MCF 10A (cell line): Measurements from ENCODE around the gene CELA1. TPM values are rescaled to one million over a fixed set of nuclear protein-coding genes. Genes with fewer than 3 reads are reported as not detected.

Source experiments
- BruUV-seq: library from RNA; stranded (reverse); fragments of 400-500 nt; replicated peaks from 2 replicates; lab custom pipeline; 2021; lab: Mats Ljungman, UMichigan
- CTCF ChIA-PET: fragments of 300-600 bp; sonication (Branson Sonifier 250); formaldehyde crosslinking; extraction: SDS; loops from one replicate; lab custom pipeline; 2021; ENCODE audit warnings: antibody characterized with exemption, inconsistent platforms; lab: Yijun Ruan, JAX
- POLR2A ChIA-PET: fragments of 300-600, 350-650 bp; sonication (Branson Sonifier 250); formaldehyde crosslinking; extraction: SDS; loops from one replicate; lab custom pipeline; 2020; ENCODE audit warnings: antibody characterized with exemption, inconsistent platforms; lab: Yijun Ruan, JAX
- DNase-seq: peaks from one replicate; pipeline ENCODE4 v3.0.0-alpha.2; 2018; ENCODE audit not compliant: unreplicated experiment
- H3K27ac Mint-ChIP-seq: one replicate; pipeline ENCODE4 v1.8.0; 2022; ENCODE audit warnings: mild to moderate bottlenecking, low read depth, mixed read lengths; ENCODE audit not compliant: unreplicated experiment
- H3K27me3 Mint-ChIP-seq: one replicate; pipeline ENCODE4 v1.8.0; 2022; ENCODE audit warnings: mixed read lengths; ENCODE audit not compliant: insufficient read depth, unreplicated experiment
- H3K36me3 Mint-ChIP-seq: one replicate; pipeline ENCODE4 v1.8.0; 2022; ENCODE audit warnings: mild to moderate bottlenecking, moderate library complexity, mixed read lengths; ENCODE audit not compliant: insufficient read depth, unreplicated experiment
- H3K4me1 Mint-ChIP-seq: one replicate; pipeline ENCODE4 v1.8.0; 2022; ENCODE audit warnings: mixed read lengths; ENCODE audit not compliant: insufficient read depth, unreplicated experiment
- H3K4me3 Mint-ChIP-seq: one replicate; pipeline ENCODE4 v1.8.0; 2022; ENCODE audit warnings: mild to moderate bottlenecking, moderate library complexity, mixed read lengths; ENCODE audit not compliant: unreplicated experiment
- H3K9me3 Mint-ChIP-seq: one replicate; pipeline ENCODE4 v1.8.0; 2022; ENCODE audit warnings: mixed read lengths; ENCODE audit not compliant: unreplicated experiment
- CTCF ChIP-seq: fragments of 200-600 bp; IDR thresholded peaks from one replicate; pipeline ENCODE4 v1.8.0; 2022; ENCODE audit warnings: antibody characterized with exemption, mild to moderate bottlenecking; ENCODE audit not compliant: unreplicated experiment
- intact Hi-C: fragments of 100-400 bp; cut with micrococcal nuclease; formaldehyde crosslinking; loops from 2 replicates; pipeline ENCODE4 v1.14.1; 2022
- total RNA-seq: library from RNA; stranded (reverse); gene quantifications from 2 replicates; pipeline ENCODE4 v1.2.3, GENCODE V29; 2022

CELA1 gene
- total RNA-seq, 1 experiment from 2014 or later, result not detected

- intact Hi-C loops, result no loop called here
- ChIA-PET POLR2A (interaction anchor here (0.7 to 1.2 kb wide), 2 partner anchors 9 to 321 kb away, joined by 3 to 4 read pairs; no protein-coding TSS in a partner anchor), CTCF (no interaction called here)
- H3K27ac Mint-ChIP-seq, result no peak overlapping the region
- H3K36me3 Mint-ChIP-seq, result peaks cover 9% of the 10 kb centered on the region
- no peaks in the 10 kb centered on the region for H3K27me3 Mint-ChIP-seq
- H3K9me3 Mint-ChIP-seq, result no peaks in the 10 kb centered on the region
- H3K4me1 Mint-ChIP-seq, result no peaks in the 10 kb centered on the region
- H3K4me3 Mint-ChIP-seq, result no peak overlapping the region
- no peak for TF ChIP-seq CTCF
- BruUV-seq, result no TSS peak
- DNase-seq, result no peak
These were observed 16.4 kb upstream of the CELA1 start for GRCh38 chr12:51362747-51363342.

GRCh38 chr12:51362307-51362706 lies 15.8 kb upstream of the CELA1 start:
- no peaks in the 10 kb centered on the region for H3K9me3 Mint-ChIP-seq
- DNase-seq, result no peak
- H3K4me1 Mint-ChIP-seq, result no peaks in the 10 kb centered on the region
- ChIA-PET CTCF (no interaction called here), POLR2A (interaction anchor here (0.7 to 1.2 kb wide), 2 partner anchors 9 to 322 kb away, joined by 3 to 4 read pairs; no protein-coding TSS in a partner anchor)
- peaks cover 12% of the 10 kb centered on the region for H3K36me3 Mint-ChIP-seq
- no peak overlapping the region for H3K4me3 Mint-ChIP-seq
- BruUV-seq, result no TSS peak
- intact Hi-C loops, result no loop called here
- no peaks in the 10 kb centered on the region for H3K27me3 Mint-ChIP-seq
- no peak overlapping the region for H3K27ac Mint-ChIP-seq
- TF ChIP-seq CTCF, result no peak

- no TSS peak for BruUV-seq
- POLR2A ChIA-PET, result interaction anchor here (0.9 kb wide), 1 partner anchor 42 kb away, joined by 4 read pairs; no protein-coding TSS in a partner anchor
- Mint-ChIP-seq H3K4me3 (no peak overlapping the region), H3K4me1 (no peaks in the 10 kb centered on the region), H3K36me3 (peaks cover 12% of the 10 kb centered on the region), H3K9me3 (no peaks in the 10 kb centered on the region), H3K27ac (no peak overlapping the region), H3K27me3 (no peaks in the 10 kb centered on the region)
- CTCF ChIA-PET, result interaction anchor here (0.6 to 1.3 kb wide), 4 partner anchors 10 to 821 kb away, joined by 3 to 12 read pairs (median 6); no protein-coding TSS in a partner anchor
- intact Hi-C loops, result no loop called here
- TF ChIP-seq CTCF, result no peak
- DNase-seq, result no peak
These were observed 14.9 kb upstream of the CELA1 start for GRCh38 chr12:51361161-51362016.

DNA sequence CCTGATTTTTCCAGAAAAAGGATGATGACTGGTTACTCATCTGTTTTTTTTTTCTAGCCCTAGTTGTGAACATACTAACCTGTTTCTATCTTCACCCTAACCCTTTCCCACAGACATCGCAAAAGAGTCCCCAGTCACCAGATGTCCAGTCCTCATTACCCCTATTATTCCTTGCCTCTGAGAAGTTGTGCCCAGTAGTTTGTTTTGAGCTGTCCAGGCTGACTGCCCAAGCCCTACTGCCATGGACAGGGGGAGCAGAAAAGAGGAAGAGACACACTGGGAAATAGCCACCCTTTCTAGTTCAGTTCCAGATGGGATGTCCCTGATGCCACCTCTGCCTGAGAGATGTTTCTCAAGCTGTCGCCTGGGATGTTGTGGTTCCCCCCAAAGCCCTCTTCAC lies 13.8 kb upstream of the CELA1 start:
- Mint-ChIP-seq H3K36me3 (peaks cover 12% of the 10 kb centered on the region), H3K27ac (no peak overlapping the region), H3K4me1 (no peaks in the 10 kb centered on the region), H3K4me3 (no peak overlapping the region), H3K9me3 (no peaks in the 10 kb centered on the region), H3K27me3 (no peaks in the 10 kb centered on the region)
- ChIA-PET CTCF (interaction anchor here (0.5 to 1.3 kb wide), 2 partner anchors 20 to 109 kb away, joined by 3 to 12 read pairs; no protein-coding TSS in a partner anchor), POLR2A (no interaction called here)
- TF ChIP-seq CTCF, result no peak
- BruUV-seq, result no TSS peak
- DNase-seq, result no peak
- intact Hi-C loops, result no loop called here
